Sciatic nerve (tissue), 2 donors: ENCODE data around the gene SLC35F5. TPM values are rescaled to one million over a fixed set of nuclear protein-coding genes. Genes with fewer than 3 reads are reported as not detected.
"Not testable (repeated sequence)": the region's sequence is repeated elsewhere in the genome, so short reads cannot be mapped to it uniquely, and the experiment has no call there.

Experiments
- ATAC-seq: fragments of 200-7000 bp; cut with Tn5 transposase; one replicate; pipeline ENCODE4 v1.9.1; 2020; ENCODE audit warnings: mild to moderate bottlenecking, moderate library complexity
- DNase-seq: peaks from one replicate; pipeline ENCODE4 v3.0.0-alpha.2; 2020; ENCODE audit warnings: low spot score
- intact Hi-C: fragments of 100-400 bp; cut with DNase I; formaldehyde crosslinking; loops from one replicate; pipeline ENCODE4 v1.14.2; 2022
- total RNA-seq: library from RNA; stranded (reverse); fragmentation: NEBNext Ultra II Directional; extraction: Animal tissue kit (Norgen Biotek cat#: 25700); gene quantifications from one replicate; pipeline ENCODE4 v1.2.1, GENCODE V29; 2021
- donor health status: DM: no; HTN: no; CAD: no.
- donor health status: DM: no; HTN: no; CAD: no.

SLC35F5 gene
- total RNA-seq = 56.1 TPM

GRCh38 chr2:113756355-113757137, at the start of gene SLC35F5:
TSS of gene SLC35F5 (minus strand) at chr2:113756642. CDS start at chr2:113756409, 233 bp downstream.
- intact Hi-C loops = no loop called here
- peak; percentile 99 for ATAC-seq
- peak; percentile 96 for DNase-seq

- DNase-seq = no peak
- ATAC-seq = peak; percentile 81
- intact Hi-C loops = no loop called here
These were observed 42.9 kb upstream of the SLC35F5 start for GRCh38 chr2:113799375-113799774.

GRCh38 chr2:113797237-113797636, 40.8 kb upstream of the SLC35F5 start:
- ATAC-seq = no peak
- no peak for DNase-seq
- intact Hi-C loops = no loop called here

- ATAC-seq (no peak), DNase-seq (no peak)
- intact Hi-C loops = no loop called here
These were observed 40.2 kb upstream of the SLC35F5 start for GRCh38 chr2:113796592-113797175.

GRCh38 chr2:113795405-113795920, 39.0 kb upstream of the SLC35F5 start:
- no peak for ATAC-seq
- no peak for DNase-seq
- intact Hi-C loops = no loop called here

- intact Hi-C loops = no loop called here
- no peak for ATAC-seq
- DNase-seq = no peak
These were observed 35.5 kb upstream of the SLC35F5 start for GRCh38 chr2:113791697-113792590.

GRCh38 chr2:113784823-113785744, 28.6 kb upstream of the SLC35F5 start:
- no peak for DNase-seq

GRCh38 chr2:113780472-113780871, 24.0 kb upstream of the SLC35F5 start:
- ATAC-seq = no peak
- intact Hi-C loops = no loop called here
- DNase-seq = no peak

More at GRCh38 chr2:113784823-113785744, 28.6 kb upstream of the SLC35F5 start:
- intact Hi-C loops = no loop called here
- no peak for ATAC-seq

- ATAC-seq (no peak), DNase-seq (no peak)
- intact Hi-C loops = no loop called here
These were observed 20.9 kb upstream of the SLC35F5 start for GRCh38 chr2:113777371-113777770.

- ATAC-seq = no peak
- intact Hi-C loops = no loop called here
These were observed 20.5 kb upstream of the SLC35F5 start for GRCh38 chr2:113776949-113777348.

GRCh38 chr2:113774616-113775015, 18.2 kb upstream of the SLC35F5 start:
- DNase-seq, ATAC-seq, intact Hi-C loops: not testable (repeated sequence)

More at GRCh38 chr2:113776949-113777348, 20.5 kb upstream of the SLC35F5 start:
- no peak for DNase-seq

GRCh38 chr2:113770929-113771328, 14.5 kb upstream of the SLC35F5 start:
- ATAC-seq = no peak
- intact Hi-C loops = no loop called here
- DNase-seq = no peak

GRCh38 chr2:113769555-113769954, 13.1 kb upstream of the SLC35F5 start:
- ATAC-seq (no peak), DNase-seq (no peak)
- intact Hi-C loops = loop anchor here (10.0 kb wide), 1 partner anchor 115 kb away; no protein-coding TSS in a partner anchor

GRCh38 chr2:113768770-113769169, 12.3 kb upstream of the SLC35F5 start:
- intact Hi-C loops = loop anchor here (10.0 kb wide), 1 partner anchor 116 kb away; no protein-coding TSS in a partner anchor
- DNase-seq (no peak), ATAC-seq (no peak)

GRCh38 chr2:113767811-113768460, 11.5 kb upstream of the SLC35F5 start:
- DNase-seq (no peak), ATAC-seq (no peak)
- intact Hi-C loops = loop anchor here (10.0 kb wide), 1 partner anchor 117 kb away; no protein-coding TSS in a partner anchor

- intact Hi-C loops = loop anchor here (10.0 kb wide), 1 partner anchor 120 kb away; no protein-coding TSS in a partner anchor
- DNase-seq = no peak
- no peak for ATAC-seq
These were observed 8.8 kb upstream of the SLC35F5 start for GRCh38 chr2:113765276-113765675.

- DNase-seq (no peak), ATAC-seq (no peak)
- intact Hi-C loops = loop anchor here (10.0 kb wide), 1 partner anchor 122 kb away; no protein-coding TSS in a partner anchor
These were observed 6.1 kb upstream of the SLC35F5 start for GRCh38 chr2:113762377-113763118.
